Type B pancreatic cell (in vitro differentiated cells): ENCODE results near the gene COL5A3. TPM values are rescaled to one million over a fixed set of nuclear protein-coding genes. Genes with fewer than 3 reads are reported as not detected.

Source experiments
- DNase-seq: peaks from one replicate; pipeline ENCODE4 v3.0.0; 2021; ENCODE audit warnings: mixed read lengths; ENCODE audit not compliant: unreplicated experiment; ENCODE audit errors: extremely low spot score
- H3K27ac Mint-ChIP-seq: 2 replicates; pipeline ENCODE4 v1.8.0; 2021; ENCODE audit warnings: mild to moderate bottlenecking, mixed read lengths
- H3K27me3 Mint-ChIP-seq: 2 replicates; pipeline ENCODE4 v1.8.0; 2021; ENCODE audit warnings: mixed read lengths
- H3K36me3 Mint-ChIP-seq: 2 replicates; pipeline ENCODE4 v1.8.0; 2021; ENCODE audit warnings: mixed read lengths
- H3K4me1 Mint-ChIP-seq: one replicate; pipeline ENCODE4 v1.8.0; 2021; ENCODE audit warnings: mixed read lengths; ENCODE audit not compliant: unreplicated experiment
- H3K4me3 Mint-ChIP-seq: 2 replicates; pipeline ENCODE4 v1.8.0; 2021; ENCODE audit warnings: mild to moderate bottlenecking, mixed read lengths
- H3K9me3 Mint-ChIP-seq: 2 replicates; pipeline ENCODE4 v1.8.0; 2021; ENCODE audit warnings: mixed read lengths
- CTCF ChIP-seq: fragments of 200-600 bp; sonication (generic); conservative IDR thresholded peaks from 2 replicates; pipeline ENCODE4 v1.5.0; 2021; ENCODE audit warnings: antibody characterized with exemption, mild to moderate bottlenecking
- total RNA-seq: library from RNA; stranded (reverse); gene quantifications from 2 replicates; pipeline ENCODE4 v1.2.1, GENCODE V29; 2021; ENCODE audit warnings: low replicate concordance

COL5A3 gene
- total RNA-seq, 1 donor from 2014 or later: 6.2 TPM

- Mint-ChIP-seq H3K27ac (no peak overlapping the region), H3K36me3 (peaks cover 3% of the 10 kb centered on the region), H3K9me3 (no peaks in the 10 kb centered on the region), H3K4me3 (no peak overlapping the region), H3K27me3 (peaks cover 60% of the 10 kb centered on the region), H3K4me1 (peaks cover 16% of the 10 kb centered on the region)
- TF ChIP-seq CTCF: no peak
- no peak for DNase-seq
Observed at GRCh38 chr19:10006752-10007323, 3.5 kb downstream of the COL5A3 start.

GRCh38 chr19:10006335-10006708, 4.0 kb downstream of the COL5A3 start:
- H3K27me3 Mint-ChIP-seq: peaks cover 55% of the 10 kb centered on the region
- H3K27ac Mint-ChIP-seq: no peak overlapping the region
- no peak overlapping the region for H3K4me3 Mint-ChIP-seq
- TF ChIP-seq CTCF: no peak
- H3K36me3 Mint-ChIP-seq: peaks cover 3% of the 10 kb centered on the region
- no peaks in the 10 kb centered on the region for H3K9me3 Mint-ChIP-seq
- DNase-seq: no peak
- H3K4me1 Mint-ChIP-seq: peaks cover 16% of the 10 kb centered on the region

GRCh38 chr19:10005632-10006334, 4.5 kb downstream of the COL5A3 start:
- peaks cover 16% of the 10 kb centered on the region for H3K4me1 Mint-ChIP-seq
- DNase-seq: no peak
- no peak for TF ChIP-seq CTCF
- H3K27me3 Mint-ChIP-seq: peaks cover 50% of the 10 kb centered on the region
- H3K36me3 Mint-ChIP-seq: peaks cover 3% of the 10 kb centered on the region
- H3K4me3 Mint-ChIP-seq: no peak overlapping the region
- H3K9me3 Mint-ChIP-seq: no peaks in the 10 kb centered on the region
- no peak overlapping the region for H3K27ac Mint-ChIP-seq

- Mint-ChIP-seq H3K4me3 (no peak overlapping the region), H3K9me3 (no peaks in the 10 kb centered on the region), H3K36me3 (peaks cover under 1% of the 10 kb centered on the region), H3K27me3 (peaks cover 47% of the 10 kb centered on the region), H3K27ac (no peak overlapping the region), H3K4me1 (peaks cover 15% of the 10 kb centered on the region)
- TF ChIP-seq CTCF: no peak
- DNase-seq: no peak
Observed at GRCh38 chr19:10004617-10005016, 5.7 kb downstream of the COL5A3 start.

- no peak for TF ChIP-seq CTCF
- no peaks in the 10 kb centered on the region for H3K9me3 Mint-ChIP-seq
- H3K4me1 Mint-ChIP-seq: peaks cover 7% of the 10 kb centered on the region
- H3K36me3 Mint-ChIP-seq: no peaks in the 10 kb centered on the region
- no peak overlapping the region for H3K4me3 Mint-ChIP-seq
- H3K27ac Mint-ChIP-seq: no peak overlapping the region
- DNase-seq: no peak
- peaks cover 45% of the 10 kb centered on the region for H3K27me3 Mint-ChIP-seq
Observed at GRCh38 chr19:10003271-10003670, 7.0 kb downstream of the COL5A3 start.
